HT1080 (cell line): ENCODE measurements around the gene GKAP1. TPM values are rescaled to one million over a fixed set of nuclear protein-coding genes. Genes with fewer than 3 reads are reported as not detected.
A peak's percentile ranks its signal among the peaks of the same experiment; 100 is the strongest.
"Not testable (repeated sequence)": the region's sequence is repeated elsewhere in the genome, so short reads cannot be mapped to it uniquely, and the experiment has no call there.

Experiments
- DNase-seq: peaks from one replicate; pipeline ENCODE4 v3.0.0-alpha.2; 2015; ENCODE audit warnings: low read depth
- polyA plus RNA-seq, 2 experiments: library from polyadenylated mRNA; depleted of rRNA; stranded (reverse); fragments of >200 nt; gene quantifications; 2 replicates each; pipeline ENCODE4 v1.2.3, GENCODE V29; 2015
- total RNA-seq: library from RNA; depleted of rRNA; stranded (reverse); fragments of >200 nt; shearing (Covaris generic); gene quantifications from 2 replicates; pipeline ENCODE4 v1.2.3, GENCODE V29; 2014; rRNA removed

The GKAP1 gene
- 1.9 and 2.0 TPM in 2 replicates for total RNA-seq
- polyA plus RNA-seq (2015; cell fraction: cytosol; rRNA removed) = 4.5 and 4.6 TPM in 2 replicates
- polyA plus RNA-seq (2015; cell fraction: nucleus; rRNA removed) = 7.9 and 13.1 TPM in 2 replicates

DNA sequence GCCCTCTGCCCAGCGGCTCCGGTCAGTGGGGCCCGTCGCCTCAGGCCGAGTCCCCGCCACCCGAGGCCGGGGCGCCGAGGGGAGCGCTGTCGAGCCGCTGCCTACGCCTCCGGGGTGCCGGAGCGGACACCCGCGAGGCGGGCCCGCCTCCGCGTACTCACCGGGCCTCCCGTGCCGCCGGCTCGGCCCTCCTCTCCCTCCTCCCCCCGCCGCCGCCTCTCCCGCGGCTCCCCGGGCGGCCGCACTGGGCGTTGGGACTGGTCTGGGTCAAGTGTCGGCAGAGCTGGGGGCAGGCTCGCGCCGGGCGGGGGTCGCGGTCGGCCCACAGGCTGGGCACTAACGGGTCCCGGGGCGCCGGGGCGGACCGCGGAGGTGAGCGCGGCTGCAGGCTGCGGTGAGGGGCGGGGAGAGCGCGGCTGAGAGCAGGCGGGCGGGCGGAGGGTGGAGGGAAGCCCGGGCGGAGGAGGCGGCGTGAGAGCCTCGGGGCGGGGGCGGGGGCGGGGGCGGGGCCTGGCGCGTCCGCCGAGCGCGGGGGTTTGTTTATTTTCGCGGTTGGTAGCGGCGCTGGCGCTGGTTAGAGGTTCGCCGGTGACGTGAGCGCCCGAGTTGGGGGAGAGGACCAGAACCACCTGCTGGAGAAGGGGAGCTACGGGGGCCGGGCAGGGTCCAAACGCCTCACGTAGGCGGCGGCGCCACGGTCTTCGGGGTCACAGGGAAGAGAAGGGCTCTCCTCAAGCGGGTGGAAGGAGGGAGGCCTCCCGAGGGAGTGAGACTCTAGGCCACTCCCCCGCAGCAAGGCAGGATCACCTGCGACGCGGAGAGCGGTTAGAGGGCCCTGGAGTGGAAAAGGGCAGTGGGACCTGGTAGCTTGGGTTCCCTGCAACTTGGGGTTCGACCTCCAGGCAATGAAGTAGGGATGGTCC, at the start of gene GKAP1:
Gene GKAP1 (minus strand): TSS at position 414 of the 923 bp plus-strand sequence. CDS start 11,252 bp downstream, outside the sequence.
- peak; percentile 70 for DNase-seq

DNA sequence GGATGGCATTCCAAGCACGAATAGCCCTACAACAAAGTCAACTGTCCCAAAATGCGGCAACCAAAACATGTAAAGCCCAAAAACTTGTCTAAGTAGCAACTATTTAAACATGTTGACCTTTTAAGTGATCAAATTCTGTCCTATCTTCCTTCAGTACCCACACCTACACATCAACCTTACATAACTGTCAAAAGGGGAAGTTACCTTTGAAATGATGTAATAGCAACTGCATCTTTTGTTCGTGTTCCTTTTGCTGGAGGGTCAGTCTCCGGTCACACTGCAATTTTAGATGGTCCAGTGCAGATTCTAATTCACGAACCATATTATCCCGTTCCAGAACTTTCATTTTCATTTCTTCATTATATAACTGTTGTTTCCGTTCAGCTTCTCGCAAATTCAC, 32.3 kb upstream of the GKAP1 start:
- DNase-seq = not testable (repeated sequence)

GRCh38 chr9:83837070-83837643, 19.6 kb upstream of the GKAP1 start:
- DNase-seq = not testable (repeated sequence)

DNA sequence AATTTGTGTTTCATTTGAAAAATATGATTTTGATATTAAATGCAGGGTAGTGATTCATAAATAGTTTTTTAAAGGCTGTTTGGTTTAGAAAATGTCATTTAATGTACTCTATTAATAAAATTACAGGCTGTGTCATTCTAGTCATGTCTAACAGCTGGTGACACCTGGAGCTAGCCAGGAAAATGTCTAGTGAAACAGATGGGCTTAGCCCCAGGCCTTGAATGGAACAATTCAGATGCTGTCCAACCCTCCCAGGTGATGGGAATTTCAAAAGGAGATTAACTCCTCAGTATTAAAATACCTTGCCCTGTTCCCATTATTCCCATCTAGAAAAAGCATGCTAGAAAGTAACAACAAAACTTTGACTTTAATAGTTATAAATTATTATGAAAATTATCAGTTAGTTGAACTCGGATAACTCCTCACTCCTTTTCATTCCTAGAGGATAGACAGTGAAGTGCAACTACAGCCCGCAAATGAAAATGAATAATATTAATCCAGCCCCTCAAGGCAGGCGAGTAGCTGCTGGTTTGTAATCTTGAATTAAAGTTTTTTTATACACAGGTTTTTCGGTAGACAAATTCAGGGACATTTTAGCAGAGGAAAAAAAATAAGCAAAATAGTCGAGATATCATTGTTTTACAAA, 13.0 kb upstream of the GKAP1 start:
- DNase-seq = not testable (repeated sequence)

GRCh38 chr9:83824986-83825623, 7.5 kb upstream of the GKAP1 start:
- DNase-seq = peak; percentile 76

GRCh38 chr9:83817011-83817355, 586 bp downstream of the GKAP1 start:
- peak; percentile 2 for DNase-seq

- not testable (repeated sequence) for DNase-seq
Measured at GRCh38 chr9:83815120-83815519, 2.4 kb downstream of the GKAP1 start.

DNA sequence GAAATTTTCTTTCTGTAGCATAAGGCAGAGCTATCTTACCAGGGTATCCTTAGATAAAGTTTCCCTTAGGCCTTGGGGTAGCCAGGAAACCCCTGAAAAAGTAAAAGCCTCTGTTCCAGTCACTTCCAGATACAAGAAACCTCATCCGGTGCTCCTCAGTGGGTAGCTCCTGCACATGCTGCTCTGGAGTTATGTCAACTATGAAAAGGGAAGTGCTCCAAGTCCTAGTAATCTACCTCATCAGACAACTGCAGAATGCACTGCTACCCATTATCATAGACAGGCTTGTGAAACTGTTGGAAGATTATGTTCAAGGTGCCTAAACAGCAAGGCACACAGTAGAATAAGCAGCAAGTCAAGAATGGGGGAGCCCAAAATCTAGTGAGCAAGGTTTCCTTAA, 8.4 kb downstream of the GKAP1 start:
- not testable (repeated sequence) for DNase-seq

DNA sequence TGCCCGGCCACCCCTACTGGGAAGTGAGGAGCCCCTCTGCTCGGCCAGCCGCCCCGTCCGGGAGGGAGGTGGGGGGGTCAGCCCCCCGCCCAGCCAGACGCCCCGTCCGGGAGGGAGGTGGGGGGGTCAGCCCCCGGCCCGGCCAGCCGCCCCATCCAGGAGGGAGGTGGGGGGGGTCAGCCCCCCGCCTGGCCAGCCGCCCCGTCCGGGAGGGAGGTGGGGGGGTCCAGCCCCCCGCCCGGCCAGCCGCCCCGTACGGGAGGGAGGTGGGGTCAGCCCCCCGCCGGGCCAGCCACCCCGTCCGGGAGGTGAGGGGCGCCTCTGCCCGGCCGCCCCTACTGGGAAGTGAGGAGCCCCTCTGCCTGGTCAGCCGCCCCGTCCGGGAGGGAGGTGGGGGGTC, 13.1 kb downstream of the GKAP1 start:
- not testable (repeated sequence) for DNase-seq

GRCh38 chr9:83803941-83804340, 13.6 kb downstream of the GKAP1 start:
- not testable (repeated sequence) for DNase-seq

DNA sequence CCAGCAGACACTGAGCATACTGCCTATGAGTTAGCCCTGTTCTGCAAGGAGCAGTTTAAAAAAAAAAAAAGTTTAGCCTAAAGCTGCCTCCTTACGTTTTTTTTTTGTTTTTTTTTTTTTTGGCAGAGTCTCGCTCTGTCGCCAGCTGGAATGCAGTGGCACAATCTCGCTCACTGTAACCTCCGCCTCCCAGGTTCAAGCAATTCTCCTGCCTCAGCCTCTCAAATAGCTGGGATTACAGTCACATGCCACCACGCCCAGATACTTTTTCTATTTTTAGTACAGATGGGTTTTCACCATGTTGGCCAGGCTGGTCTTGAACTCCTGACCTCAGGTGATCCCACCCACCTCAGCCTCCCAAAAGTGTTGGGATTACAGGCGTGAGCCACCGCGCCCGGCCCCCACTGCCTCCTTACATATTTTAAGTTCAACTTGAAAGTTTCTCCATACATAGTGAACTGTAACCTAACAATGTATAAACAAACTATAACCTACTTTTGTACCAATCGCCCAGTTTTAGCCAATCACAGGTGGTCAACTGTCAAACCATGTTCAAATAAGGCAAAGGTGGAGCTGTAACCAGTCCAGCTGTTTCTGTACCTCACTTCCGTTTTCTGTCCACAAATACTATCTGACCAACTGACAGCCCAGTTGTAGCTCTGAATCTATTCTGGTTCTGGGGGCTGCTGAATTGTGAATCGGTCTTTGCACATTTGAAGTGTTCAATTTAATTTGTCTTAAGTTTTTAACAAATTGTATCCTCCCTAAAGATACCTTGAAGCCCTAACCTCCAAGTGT, 17.1 kb downstream of the GKAP1 start:
- no peak for DNase-seq

DNA sequence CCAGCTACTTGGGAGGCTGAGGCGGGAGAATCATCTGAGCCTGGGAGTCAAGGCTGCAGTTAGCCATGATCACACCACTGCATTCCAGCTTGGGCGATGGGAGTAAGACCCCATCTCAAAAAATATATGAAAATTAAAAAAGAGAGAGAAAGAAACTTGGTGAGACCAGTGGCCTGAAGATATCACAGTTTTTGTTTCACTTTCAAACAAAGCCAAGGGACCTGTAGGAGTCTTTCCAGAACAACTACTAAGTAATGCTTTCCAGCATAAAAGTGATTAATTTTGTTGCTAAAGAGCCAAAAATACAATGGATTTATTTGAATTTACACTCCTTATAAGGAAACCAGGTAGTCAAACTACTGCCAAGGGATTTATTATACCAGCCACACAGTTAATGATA, 23.5 kb downstream of the GKAP1 start:
- no peak for DNase-seq

GRCh38 chr9:83792746-83793145, 24.8 kb downstream of the GKAP1 start:
- no peak for DNase-seq

GRCh38 chr9:83778164-83778563, 39.4 kb downstream of the GKAP1 start:
- no peak for DNase-seq

DNA sequence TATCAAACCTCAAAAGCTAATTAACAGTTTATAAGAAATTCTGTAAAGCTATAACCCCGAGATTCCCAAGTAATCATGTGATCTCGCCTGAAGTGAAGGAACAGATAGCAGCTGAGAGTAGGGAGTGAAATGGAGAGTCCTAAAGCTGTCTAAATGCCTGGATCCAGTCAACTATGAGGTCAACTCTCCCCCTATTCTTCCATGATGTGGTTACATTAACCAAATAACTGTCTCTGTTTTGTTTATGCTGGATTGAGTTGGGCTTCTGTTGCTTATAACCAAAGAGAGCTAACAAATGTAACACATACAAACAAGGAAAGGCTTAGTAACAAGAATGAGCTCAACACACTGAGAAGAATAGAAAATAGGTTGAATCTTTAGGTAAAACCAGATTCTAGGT, 41.6 kb downstream of the GKAP1 start:
- DNase-seq = no peak

DNA sequence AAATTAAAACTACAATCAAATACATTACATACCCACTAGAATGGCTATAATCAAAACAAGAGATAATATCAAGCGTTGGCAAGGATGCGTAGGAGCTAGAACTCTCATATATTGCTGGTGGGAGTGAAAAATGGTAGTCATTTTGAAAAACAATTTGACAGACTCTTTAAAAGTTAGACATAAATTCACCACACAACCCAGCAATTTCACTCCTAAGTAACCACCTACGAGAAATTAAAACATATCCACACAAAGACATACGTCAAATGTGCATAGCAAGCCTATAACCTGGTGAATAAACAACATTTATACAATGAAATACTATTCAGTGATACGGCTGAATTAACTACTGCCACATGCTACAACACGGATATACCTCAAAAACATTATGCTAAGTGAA, 44.7 kb downstream of the GKAP1 start:
- DNase-seq = no peak

- no peak for DNase-seq
Measured at GRCh38 chr9:83765376-83765775, 52.2 kb downstream of the GKAP1 start.

- DNase-seq = no peak
Measured at GRCh38 chr9:83754383-83754977, 63.1 kb downstream of the GKAP1 start.

DNA sequence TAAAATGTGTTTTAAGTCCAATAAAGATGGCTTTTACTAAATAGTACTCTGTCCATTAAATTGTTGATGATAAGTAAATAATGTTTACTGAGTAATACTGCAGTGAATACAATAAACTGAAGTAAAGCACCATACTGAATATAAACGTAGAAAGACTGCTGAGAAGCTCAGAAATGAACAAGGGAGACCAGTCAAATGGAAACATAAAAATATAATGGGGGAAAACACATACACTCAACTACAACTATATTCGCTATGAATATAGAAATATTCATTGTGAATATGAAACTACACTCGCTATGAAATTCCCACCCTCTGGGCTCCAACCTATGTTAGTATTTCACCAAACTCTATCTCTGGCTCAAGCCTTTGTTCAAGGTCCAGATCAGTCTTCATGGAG, 67.9 kb downstream of the GKAP1 start:
- DNase-seq = no peak

- no peak for DNase-seq
Measured at GRCh38 chr9:83744206-83744605, 73.4 kb downstream of the GKAP1 start.
